ENCODE measurements around the gene LCLAT1.

Gene LCLAT1

GRCh38 chr2:30649828-30650227 lies 202.8 kb downstream of the LCLAT1 start:
- no peak for DNase-seq

- no peak for DNase-seq
Observed at GRCh38 chr2:30652271-30652915, 205.3 kb downstream of the LCLAT1 start.

- no peak for DNase-seq
Observed at GRCh38 chr2:30653847-30654246, 206.8 kb downstream of the LCLAT1 start.

- DNase-seq = no peak
Observed at GRCh38 chr2:30654404-30654803, 207.4 kb downstream of the LCLAT1 start.

GRCh38 chr2:30655211-30655610 lies 208.2 kb downstream of the LCLAT1 start:
- DNase-seq = no peak

GRCh38 chr2:30655660-30656059 lies 208.6 kb downstream of the LCLAT1 start:
- DNase-seq = no peak

GRCh38 chr2:30656079-30656478 lies 209.0 kb downstream of the LCLAT1 start:
- DNase-seq = no peak

- no peak for DNase-seq
Observed at GRCh38 chr2:30661173-30662107, 214.4 kb downstream of the LCLAT1 start.

GRCh38 chr2:30662268-30663131 lies 215.5 kb downstream of the LCLAT1 start:
- peak; percentile 7 for DNase-seq

- no peak for DNase-seq
Observed at GRCh38 chr2:30663321-30663720, 216.3 kb downstream of the LCLAT1 start.

GRCh38 chr2:30663806-30664205 lies 216.8 kb downstream of the LCLAT1 start:
- DNase-seq = no peak

GRCh38 chr2:30664761-30665358 lies 217.8 kb downstream of the LCLAT1 start:
- DNase-seq = no peak

- no peak for DNase-seq
Observed at GRCh38 chr2:30665761-30666265, 218.8 kb downstream of the LCLAT1 start.

- peak; percentile 8 for DNase-seq
Observed at GRCh38 chr2:30666266-30666874, 219.3 kb downstream of the LCLAT1 start.

GRCh38 chr2:30670453-30670852 lies 223.4 kb downstream of the LCLAT1 start:
- no peak for DNase-seq

- DNase-seq = no peak
Observed at GRCh38 chr2:30673127-30673526, 226.1 kb downstream of the LCLAT1 start.

GRCh38 chr2:30675758-30676157 lies 228.7 kb downstream of the LCLAT1 start:
- no peak for DNase-seq

GRCh38 chr2:30677231-30677630 lies 230.2 kb downstream of the LCLAT1 start:
- no peak for DNase-seq

- DNase-seq = no peak
Observed at GRCh38 chr2:30677861-30678385, 230.9 kb downstream of the LCLAT1 start.

GRCh38 chr2:30678410-30679137 lies 231.5 kb downstream of the LCLAT1 start:
- DNase-seq = no peak

GRCh38 chr2:30679426-30680088 lies 232.5 kb downstream of the LCLAT1 start:
- DNase-seq = peak; percentile 6
